NCI-H146 (cell line): Measurements from ENCODE around the gene SDF4.
"Not testable (repeated sequence)": the region's sequence is repeated elsewhere in the genome, so short reads cannot be mapped to it uniquely, and the experiment has no call there.

ENCODE experiments used
- DNase-seq: peaks from one replicate; lab custom pipeline; 2025; lab: John Stamatoyannopoulos, UW

The SDF4 gene

DNA sequence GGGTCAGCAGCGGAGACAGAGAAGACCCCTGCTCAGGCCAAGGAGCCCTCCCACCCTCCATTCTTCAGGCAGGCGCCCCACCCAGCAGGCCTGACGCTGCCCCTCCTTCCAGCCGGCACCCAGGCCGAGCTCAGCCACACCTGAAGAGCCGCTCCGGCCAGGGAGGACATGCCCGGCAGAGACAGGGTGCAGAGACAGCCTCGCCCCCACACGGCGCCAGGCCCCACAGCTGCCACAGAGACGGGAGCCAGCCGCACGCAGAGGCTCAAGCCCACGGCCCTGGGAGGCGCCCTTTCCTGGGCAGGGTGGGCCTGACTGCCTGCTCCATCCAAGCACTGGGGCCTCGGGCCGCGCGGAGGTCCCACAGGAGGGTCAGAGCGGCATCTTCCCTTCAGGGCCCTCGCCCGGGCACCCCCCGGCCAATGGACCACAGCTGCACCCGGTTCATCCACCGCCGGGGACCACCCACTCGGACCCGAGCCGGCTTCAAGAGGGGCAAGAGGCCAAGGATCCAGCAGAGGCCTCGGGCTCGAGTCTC lies 52.9 kb downstream of the SDF4 start:
- DNase-seq, result no peak

DNA sequence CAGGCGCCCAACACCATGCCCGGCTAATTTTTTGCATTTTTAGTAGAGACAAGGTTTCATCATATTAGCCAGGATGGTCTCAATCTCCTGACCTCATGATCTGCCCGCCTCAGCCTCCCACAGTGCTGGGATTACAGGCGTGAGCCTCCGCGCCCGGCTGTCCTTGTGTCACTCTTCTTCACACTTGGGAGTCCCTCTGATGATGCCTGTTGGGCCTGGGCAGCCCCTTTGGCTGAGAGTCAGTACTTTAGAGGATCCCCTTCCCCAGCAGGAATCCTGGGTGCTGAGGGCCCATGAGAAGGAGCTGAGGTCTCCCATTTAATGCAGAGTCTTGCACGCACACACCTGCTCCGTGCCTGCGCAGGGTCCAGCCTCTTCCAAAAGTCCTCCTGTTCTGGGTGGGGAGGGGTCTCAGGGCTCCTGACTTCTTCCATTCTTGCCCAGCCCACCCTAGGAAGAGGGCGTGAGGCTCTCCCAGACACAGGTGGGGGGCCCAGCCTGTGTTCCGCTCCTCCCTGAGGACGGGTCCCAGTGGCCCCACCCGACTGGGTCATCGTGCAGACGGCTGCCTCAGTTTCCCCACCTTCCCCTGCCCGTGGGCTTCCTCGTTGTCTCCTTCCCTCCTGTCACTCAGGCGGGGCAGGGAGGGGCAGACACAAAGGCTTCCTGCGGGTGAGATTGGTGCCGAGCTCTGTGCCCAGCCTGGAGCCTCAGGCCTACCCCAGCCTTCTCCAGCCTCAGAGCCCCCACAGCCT lies 54.2 kb downstream of the SDF4 start:
- no peak for DNase-seq

DNA sequence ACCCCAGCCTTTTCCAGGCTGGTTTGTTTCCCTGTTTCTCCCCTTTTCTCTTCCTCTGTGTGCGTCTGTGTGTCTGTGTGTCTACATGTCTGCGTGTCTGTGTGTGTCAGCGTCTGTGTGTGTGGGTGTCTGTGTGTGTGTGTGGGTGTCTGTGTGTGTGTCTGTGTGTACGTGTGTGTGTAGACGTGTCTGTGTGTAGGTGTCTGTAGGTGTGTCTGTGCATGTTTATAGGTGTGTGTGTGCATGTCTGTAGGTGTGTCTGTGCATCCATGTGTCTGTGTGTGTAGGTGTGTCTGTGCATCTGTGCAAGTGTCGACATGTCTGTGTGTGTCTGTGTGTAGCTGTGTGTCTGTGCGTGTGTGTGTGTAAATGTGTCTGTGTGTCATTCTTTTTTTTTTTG lies 54.9 kb downstream of the SDF4 start:
- DNase-seq, result no peak

- not testable (repeated sequence) for DNase-seq
Observed at GRCh38 chr1:1176063-1176761, 55.6 kb downstream of the SDF4 start.

GRCh38 chr1:1175221-1176062 lies 56.4 kb downstream of the SDF4 start:
- DNase-seq, result no peak

DNA sequence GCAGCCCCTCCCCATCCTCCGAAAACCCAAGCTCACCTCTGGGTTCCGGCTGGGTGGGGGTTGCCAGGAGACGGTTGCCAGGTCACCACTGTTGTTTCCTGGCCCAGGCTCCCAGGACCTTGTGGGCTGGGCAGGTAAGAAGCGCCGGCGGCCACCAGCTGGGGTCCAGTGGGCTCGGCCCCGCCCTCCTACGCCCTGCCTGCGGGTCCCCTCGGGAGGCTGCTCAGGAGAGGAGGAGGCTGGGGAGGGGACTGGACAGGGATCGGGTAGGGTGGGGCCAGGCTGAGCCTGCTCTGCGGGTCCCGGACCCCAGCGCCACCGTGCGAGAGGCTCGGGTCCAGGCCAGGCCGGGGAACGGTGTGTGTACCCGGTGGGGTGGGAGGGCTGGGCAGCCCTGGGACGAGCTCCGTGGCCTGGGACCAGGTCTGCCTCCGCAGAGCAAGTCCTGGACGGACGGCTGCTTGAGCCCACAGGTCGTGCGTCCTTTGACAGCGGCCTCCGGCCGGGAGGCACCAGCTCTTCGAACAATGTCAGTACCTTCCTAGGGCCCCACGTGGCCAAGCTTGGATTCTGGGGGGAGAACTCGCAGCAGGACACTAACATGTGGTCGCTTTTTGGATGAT lies 57.9 kb downstream of the SDF4 start, which contains the start of gene TTLL10:
TSS of gene TTLL10 (plus strand) at position 88 of the 623 bp plus-strand sequence. CDS start 5,336 bp downstream, outside the sequence.
- no peak for DNase-seq

- no peak for DNase-seq
Observed at GRCh38 chr1:1173061-1173792, 58.6 kb downstream of the SDF4 start.

- DNase-seq, result no peak
Observed at GRCh38 chr1:1171546-1172340, 60.1 kb downstream of the SDF4 start.

DNA sequence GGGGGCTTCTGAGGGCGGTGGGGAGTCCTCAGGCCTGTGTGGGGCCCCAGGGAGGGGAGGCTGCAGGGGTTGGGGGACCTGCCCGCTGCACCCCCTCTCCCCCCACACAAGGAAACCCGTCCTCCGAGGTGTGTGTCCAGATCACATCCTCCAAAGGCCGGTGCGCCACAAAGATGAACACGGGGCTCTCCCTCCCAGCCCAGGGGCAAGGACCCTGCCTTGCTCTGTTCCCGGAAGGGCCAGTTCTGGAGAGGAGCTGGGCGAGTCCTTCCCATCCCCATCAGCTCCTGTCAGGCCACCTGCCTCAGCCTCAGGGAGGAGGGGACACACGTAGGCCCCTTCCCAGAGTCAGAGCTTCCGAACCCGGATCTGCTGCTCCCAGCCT lies 60.6 kb downstream of the SDF4 start:
- no peak for DNase-seq

- DNase-seq, result no peak
Observed at GRCh38 chr1:1170215-1171091, 61.3 kb downstream of the SDF4 start.

- DNase-seq, result no peak
Observed at GRCh38 chr1:1169429-1170214, 62.2 kb downstream of the SDF4 start.

GRCh38 chr1:1168451-1169411 lies 63.1 kb downstream of the SDF4 start:
- DNase-seq, result no peak

DNA sequence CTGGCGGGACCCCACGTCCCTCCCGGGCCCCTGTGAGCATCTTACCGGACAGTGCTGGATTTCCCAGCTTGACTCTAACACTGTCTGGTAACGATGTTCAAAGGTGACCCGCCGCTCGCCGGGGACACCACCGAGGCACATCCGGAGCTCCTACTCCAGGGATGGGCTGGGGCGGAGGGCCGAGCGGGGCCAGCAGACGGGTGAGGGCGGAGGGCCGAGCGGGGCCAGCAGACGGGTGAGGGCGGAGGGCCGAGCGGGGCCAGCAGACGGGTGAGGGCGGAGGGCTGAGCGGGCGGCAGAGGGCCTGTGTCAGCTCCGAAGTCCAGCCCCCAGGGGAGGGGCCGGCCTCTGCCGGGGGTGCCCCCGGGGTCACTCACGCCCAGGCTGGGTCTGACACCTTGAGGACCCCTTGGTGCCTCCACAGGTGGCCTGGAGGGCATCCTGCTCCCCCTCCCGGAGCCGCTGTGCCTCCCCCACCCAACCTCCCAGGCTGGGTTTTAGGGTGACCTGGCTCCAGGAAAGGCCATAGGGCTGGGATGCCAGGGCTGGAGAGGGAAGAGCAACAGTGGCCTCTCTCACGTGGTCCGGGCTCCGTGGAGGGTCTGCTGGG lies 63.9 kb downstream of the SDF4 start:
- no peak for DNase-seq

DNA sequence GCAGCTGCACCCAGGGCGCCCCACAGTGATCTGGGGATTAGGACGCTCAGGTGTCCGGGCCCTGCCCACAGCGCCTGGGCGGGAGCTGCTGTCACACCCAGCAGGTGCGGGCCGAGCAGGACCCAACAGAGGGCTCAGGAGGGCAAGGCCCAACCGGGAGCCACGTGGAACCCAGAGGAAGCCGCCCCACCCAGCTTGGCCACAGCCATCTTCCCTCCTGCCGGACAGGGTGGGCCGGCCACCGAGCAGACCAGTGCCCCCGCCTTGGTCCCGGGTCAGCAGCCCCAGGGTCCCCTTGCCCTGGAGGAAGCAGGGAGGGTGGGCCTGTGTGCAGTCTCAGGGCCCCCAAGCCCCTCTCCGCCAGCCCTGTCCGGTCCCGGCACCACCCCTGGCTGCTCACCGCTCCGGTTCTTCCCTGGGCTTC lies 64.4 kb downstream of the SDF4 start:
- DNase-seq, result no peak
